Stimulated activated CD8-positive, alpha-beta memory T cell treated with anti-CD3 and anti-CD28 coated beads, Interleukin-15, amount 100 ng/mL, for 1 hour (primary cell): ENCODE measurements around the gene NEGR1.

Experiments used
- DNase-seq: peaks from one replicate; pipeline ENCODE4 v3.0.0-alpha.2; 2020; ENCODE audit warnings: low read depth

Gene NEGR1

GRCh38 chr1:71561206-71561605, 721.1 kb downstream of the NEGR1 start:
- no peak for DNase-seq

- no peak for DNase-seq
Observed at GRCh38 chr1:71559880-71560279, 722.5 kb downstream of the NEGR1 start.

- DNase-seq: no peak
Observed at GRCh38 chr1:71557138-71557537, 725.2 kb downstream of the NEGR1 start.

GRCh38 chr1:71548398-71548890, 733.9 kb downstream of the NEGR1 start:
- no peak for DNase-seq

DNA sequence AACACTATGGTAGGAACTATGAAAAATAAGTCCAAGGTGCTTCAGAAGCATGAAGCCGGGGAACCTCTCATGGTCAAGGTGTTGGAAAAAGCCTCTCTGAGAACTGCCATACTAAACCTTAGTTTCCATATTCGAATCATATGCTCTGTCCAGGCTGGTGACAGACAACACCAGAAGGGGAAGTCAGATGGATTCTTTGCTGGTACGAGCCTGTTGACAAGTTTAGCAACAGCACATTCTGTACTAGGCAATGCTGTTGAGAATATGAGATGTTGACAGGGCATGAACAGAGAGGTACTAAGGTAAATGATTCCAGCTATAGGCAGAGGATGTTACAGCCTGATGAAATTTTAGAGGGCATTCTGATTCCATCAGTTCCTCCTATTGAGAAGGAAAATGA, 740.2 kb downstream of the NEGR1 start:
- DNase-seq: no peak

GRCh38 chr1:71533950-71534349, 748.4 kb downstream of the NEGR1 start:
- no peak for DNase-seq

DNA sequence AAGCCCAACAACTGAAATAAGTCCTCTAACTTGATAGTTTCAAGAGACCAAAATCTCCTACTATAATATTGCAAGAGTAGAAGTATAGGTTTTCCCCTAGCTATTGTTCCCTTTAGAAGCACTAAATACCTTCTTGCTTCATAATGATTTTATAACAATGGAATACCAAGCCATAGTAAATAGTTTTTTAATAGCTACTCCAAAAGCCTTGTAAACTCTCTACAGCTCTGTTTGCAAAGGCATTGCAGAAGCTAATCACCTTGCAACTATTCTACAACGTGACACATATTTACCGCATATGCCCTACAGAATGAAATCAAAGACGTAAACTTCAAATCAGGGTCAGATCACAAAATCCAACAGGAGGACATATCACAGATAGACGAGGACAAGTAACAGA, 750.0 kb downstream of the NEGR1 start:
- no peak for DNase-seq

DNA sequence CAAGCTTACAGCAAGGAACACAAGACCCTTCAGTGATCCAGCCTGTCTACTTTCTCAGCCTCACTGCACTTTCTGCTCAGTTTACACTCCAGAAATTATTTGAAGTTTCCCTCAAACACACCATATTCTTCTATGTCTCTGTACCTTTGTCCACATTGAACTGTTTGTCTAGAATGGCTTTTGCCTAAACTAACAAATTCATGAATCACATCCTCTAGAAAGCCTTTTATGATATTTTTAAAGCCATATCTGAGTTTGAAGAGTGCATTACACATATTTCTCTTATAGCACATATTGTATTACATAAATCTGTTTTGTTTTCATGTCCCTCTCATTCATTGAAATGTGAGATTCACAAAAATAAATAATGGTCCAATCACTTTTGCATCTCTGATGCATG, 755.5 kb downstream of the NEGR1 start:
- no peak for DNase-seq

DNA sequence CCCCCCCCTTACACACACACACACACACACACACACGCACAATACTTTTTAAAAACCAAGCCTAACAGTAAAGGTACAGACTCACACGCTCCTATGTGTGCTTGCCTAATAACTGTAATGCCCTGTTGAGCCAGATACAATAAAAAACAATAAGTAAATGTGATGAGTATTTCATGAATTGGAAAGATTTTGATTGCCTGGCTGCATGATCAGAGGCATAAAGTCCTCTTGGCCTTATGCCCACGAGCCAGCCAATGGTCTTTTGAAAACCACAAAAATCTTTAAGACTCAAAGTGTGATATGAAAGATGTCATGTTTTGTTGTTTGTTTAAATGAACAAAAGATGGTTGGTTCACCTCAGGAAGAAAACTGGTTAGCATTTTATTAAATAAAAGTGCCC, 759.6 kb downstream of the NEGR1 start:
- no peak for DNase-seq

DNA sequence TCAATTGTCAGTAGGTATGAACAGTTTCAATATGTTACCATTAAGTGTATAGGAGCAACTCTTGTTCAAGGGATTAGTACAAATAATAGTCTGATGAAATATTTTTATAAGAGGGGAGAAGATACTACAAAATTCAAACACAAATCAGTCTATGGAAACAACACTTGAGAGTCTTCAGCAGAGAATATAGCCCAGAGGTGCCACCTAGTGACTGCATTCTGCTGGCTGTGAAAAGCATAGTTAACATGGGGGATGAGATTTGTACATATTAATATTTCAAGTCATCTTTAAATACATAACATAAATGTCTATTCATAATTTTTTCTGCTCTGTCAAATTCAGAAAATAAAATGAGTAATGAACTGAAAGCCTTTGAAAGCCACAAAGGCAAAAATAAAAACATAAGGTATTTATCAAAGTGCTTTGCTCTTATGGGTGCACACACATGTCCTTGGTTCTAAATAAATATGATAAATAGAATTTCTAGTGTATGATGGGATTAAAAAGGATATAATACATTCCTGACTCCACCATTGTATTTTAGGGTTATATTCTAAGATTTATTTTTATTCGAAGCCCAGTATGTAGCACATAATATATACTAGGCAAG, 760.6 kb downstream of the NEGR1 start:
- DNase-seq: no peak

GRCh38 chr1:71511505-71511904, 770.8 kb downstream of the NEGR1 start:
- no peak for DNase-seq

DNA sequence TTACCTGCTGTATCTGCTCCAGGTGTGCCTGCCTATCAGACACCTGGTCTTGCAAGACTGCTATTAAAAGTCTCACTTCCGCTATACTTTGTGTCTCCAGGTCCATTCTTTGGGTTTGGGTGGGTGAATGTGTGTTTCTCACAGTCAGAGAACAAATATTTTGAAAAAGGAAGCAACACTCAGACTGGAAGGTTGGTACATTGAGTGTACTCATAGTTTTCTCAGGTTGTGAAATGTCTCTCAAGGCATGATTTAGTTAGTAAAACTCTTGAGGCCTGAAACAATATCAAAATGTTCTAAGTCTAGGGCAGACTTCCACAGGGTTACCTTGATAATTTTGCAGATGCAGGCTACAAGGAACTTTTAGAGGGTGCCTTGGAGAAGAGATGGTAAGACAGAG, 771.6 kb downstream of the NEGR1 start:
- DNase-seq: no peak

GRCh38 chr1:71509051-71509595, 773.2 kb downstream of the NEGR1 start:
- DNase-seq: no peak

DNA sequence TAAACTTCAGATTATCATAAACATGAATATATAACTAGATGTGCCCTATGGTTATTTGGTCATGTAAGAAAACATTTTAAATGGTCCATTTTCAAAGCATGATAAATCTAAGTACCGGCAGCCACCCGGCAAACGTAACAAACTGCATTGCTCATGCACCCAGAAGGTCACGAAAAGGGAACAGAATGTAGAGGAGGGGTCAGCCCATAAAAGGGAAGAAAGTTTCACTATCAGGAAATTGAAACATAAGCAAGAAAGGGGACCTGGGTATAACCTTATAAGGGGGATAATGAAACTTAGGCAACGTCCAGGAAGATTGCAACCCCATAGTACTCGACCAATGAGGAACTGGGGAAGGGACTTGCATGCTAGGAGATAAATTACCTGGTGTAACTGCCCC, 780.3 kb downstream of the NEGR1 start:
- DNase-seq: no peak

GRCh38 chr1:71498542-71498941, 783.8 kb downstream of the NEGR1 start:
- no peak for DNase-seq

- no peak for DNase-seq
Observed at GRCh38 chr1:71494163-71494562, 788.2 kb downstream of the NEGR1 start.

DNA sequence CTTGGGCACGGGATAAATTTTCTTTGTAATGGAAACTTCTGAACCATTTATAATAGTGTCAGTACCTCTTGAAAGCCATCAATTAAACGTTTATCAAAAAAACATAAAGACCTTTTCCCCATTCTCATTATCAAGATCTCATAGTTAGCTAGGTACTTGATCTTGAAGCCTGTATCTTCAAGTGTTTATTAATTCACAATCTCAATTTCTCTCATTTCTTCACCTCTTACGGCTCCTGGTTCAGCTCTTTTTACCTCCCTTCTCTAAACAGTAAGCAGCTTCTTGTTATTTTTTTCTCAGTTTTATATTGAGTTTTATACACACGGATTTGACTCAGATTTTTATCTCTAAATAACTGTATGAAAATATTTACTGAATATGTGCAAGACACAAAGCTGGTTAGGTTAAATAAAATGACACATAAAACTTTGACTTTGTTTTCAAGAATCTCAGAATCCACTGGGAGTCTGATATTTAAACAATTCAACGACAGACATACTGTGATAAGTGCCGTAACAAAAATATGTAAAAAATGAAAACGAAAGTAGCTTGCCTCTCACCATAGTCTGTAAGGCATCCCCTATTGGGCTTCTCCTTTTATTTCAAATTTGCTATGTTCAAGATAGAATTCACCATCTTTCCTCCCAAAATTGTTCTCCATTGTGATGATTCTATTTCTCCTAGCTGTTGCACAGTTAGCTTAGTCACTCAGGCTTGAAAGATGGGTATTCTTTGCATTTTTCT, 789.9 kb downstream of the NEGR1 start:
- no peak for DNase-seq

GRCh38 chr1:71490432-71490831, 791.9 kb downstream of the NEGR1 start:
- no peak for DNase-seq

DNA sequence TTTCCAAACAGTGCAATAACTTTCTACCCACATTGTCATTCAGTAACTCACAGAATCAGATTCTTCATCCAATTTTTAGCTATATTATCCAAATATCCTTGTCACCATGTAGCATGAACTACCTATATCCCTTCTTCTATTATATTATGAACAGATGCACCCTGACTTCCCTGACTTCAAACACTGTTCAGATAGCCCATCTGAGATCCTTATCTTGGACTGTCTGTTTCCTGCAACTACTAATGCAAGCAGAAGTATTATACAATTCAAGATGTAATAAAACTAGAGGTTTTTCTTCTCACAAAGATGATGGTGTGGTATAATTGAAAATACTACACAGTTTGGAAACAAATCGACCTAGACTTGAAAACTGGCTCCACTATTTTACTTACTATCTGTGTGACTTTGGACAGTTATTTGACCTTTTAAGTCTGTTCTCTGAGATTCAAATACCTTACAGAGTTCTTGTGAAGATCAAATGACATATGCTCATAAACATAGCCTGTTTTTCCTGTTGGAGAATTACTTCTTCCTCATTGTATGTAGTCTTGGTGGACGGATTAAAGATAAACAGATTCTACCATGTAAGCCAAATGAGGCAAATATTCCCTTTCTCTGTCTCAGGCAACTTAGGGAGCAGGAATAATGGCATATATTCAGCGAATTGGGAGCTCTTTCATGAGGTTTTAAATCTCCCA, 793.6 kb downstream of the NEGR1 start:
- DNase-seq: no peak

DNA sequence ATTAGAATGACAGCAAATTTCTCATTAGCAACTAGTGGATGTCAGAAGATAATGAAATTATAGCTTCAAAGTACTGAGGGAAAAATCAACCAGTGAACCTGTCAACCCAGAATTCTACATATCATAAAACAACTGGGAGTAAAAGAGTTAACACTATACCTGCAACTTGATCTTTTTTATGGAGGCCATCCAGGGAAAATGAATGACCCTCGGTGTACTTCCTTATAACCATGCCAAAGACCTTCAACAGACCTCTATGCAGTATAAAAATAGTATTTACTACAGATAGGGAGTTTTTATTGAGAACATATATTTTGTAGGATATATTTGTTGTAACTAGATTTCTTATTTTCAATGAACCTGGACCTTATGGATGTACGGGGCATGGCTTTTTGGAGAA, 809.0 kb downstream of the NEGR1 start:
- DNase-seq: no peak

GRCh38 chr1:71465093-71465492, 817.2 kb downstream of the NEGR1 start:
- no peak for DNase-seq

DNA sequence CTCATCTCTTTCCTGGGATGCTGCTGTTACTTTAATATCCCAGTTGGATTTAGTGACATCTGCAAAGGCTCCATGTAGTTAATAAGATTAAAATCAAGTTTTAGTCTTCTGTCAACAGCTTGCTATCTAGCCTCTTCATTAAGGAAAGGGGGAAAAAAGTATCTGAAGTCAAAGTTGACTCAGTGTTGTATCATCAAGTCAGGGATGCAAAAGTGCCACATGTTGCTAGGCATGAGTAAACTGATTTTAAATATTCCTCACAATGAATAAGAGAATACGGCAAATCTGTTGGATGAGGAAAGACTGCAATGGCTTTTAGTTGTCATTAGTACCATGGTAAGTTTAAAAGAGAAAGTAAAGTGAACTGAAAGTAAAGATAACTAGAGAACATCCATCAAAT, 818.3 kb downstream of the NEGR1 start:
- no peak for DNase-seq

GRCh38 chr1:71463144-71463543, 819.2 kb downstream of the NEGR1 start:
- DNase-seq: no peak
